Uterus (tissue), 2 donors: ENCODE results near the gene TBKBP1.

Experiments used
- POLR2A ChIP-seq, 2 donors: fragments of 450-650 bp; IDR thresholded peaks; one replicate each; pipeline ENCODE4 v1.6.1; 2016; ENCODE audit warnings: antibody characterized with exemption in 2 of 2, mild to moderate bottlenecking in 1 of 2, moderate library complexity in 1 of 2
- TF ChIP-seq, protein P1 (sequence below), 4 experiments: fragments of 200-600 bp in 2 of 4; fragments of 450-650 bp in 2 of 4; sonication (generic) in 2 of 4; IDR thresholded peaks; one replicate each; pipeline ENCODE4 v1.5.1; 2016 to 2019; ENCODE audit warnings: antibody characterized with exemption in 4 of 4, mild to moderate bottlenecking in 2 of 4, moderate library complexity in 1 of 4

DNA sequence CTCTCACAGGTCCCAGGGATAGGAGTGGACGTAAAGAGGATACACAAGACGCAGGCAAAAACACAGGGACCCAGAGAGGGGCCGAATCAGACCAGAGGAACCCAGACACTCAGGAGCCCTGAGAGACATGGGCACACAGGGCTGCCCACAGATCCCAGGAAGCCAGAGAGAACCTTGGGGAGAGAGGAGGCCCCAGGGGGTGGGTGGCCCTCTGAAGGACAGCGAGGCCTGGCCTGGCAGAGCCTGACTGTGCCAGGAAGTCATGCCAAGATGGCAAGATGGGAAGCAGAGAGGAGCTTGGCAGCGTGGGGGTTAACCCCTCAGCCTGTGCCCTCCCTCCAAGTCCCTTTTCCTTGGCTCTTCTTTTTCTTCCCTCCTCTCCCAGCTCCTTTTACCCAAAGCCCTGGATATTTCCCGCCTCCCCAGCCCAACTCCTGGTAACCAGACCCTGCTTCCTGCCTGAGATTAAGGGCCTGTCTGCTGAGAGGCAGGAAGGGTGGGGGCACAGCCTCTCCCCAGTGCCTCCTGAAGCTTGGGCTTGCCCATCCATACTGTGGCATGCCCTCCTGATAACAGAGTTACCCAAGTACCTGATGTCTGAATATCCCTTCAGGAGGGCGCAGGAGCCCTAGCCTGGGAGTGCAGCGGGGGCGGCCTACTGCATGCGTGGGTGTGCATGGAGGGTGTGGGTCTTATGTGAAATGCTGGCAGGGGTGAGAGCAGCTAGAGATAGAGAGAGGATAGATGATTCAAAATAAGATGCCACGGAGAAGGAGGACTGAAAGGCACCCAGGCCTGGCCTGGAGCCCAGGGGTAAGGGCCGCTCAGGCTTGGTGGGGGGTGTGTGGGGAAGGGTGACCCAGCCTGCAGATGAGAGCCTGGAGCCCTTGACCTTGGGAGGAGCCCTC lies 33.1 kb downstream of the TBKBP1 start:
- TF ChIP-seq, protein P1, sequence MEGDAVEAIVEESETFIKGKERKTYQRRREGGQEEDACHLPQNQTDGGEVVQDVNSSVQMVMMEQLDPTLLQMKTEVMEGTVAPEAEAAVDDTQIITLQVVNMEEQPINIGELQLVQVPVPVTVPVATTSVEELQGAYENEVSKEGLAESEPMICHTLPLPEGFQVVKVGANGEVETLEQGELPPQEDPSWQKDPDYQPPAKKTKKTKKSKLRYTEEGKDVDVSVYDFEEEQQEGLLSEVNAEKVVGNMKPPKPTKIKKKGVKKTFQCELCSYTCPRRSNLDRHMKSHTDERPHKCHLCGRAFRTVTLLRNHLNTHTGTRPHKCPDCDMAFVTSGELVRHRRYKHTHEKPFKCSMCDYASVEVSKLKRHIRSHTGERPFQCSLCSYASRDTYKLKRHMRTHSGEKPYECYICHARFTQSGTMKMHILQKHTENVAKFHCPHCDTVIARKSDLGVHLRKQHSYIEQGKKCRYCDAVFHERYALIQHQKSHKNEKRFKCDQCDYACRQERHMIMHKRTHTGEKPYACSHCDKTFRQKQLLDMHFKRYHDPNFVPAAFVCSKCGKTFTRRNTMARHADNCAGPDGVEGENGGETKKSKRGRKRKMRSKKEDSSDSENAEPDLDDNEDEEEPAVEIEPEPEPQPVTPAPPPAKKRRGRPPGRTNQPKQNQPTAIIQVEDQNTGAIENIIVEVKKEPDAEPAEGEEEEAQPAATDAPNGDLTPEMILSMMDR (IDR thresholded peaks at IDR 0.05), result no peak
- TF ChIP-seq POLR2A (IDR thresholded peaks at IDR 0.05), result no peak
